MG63 (cell line): Measurements from ENCODE around the gene PASK. TPM values are rescaled to one million over a fixed set of nuclear protein-coding genes. Genes with fewer than 3 reads are reported as not detected.

ENCODE experiments used
- DNase-seq: peaks from one replicate; pipeline ENCODE4 v3.0.0-alpha.2; 2020
- H3K27me3 ChIP-seq: fragments of 250-450 bp; sonication (Bioruptor Pico); 2 replicates; pipeline ENCODE4 v1.5.1; 2020; ENCODE audit warnings: mild to moderate bottlenecking, moderate library complexity
- H3K36me3 ChIP-seq: fragments of 250-450 bp; sonication (Bioruptor Pico); 2 replicates; pipeline ENCODE4 v1.5.1; 2020; ENCODE audit warnings: mild to moderate bottlenecking, moderate library complexity
- H3K4me3 ChIP-seq: fragments of 250-450 bp; sonication (Bioruptor Pico); 2 replicates; pipeline ENCODE4 v1.5.1; 2020; ENCODE audit warnings: mild to moderate bottlenecking, moderate library complexity
- H3K9me3 ChIP-seq: fragments of 250-450 bp; sonication (Bioruptor Pico); 2 replicates; pipeline ENCODE4 v1.5.1; 2020; ENCODE audit warnings: mild to moderate bottlenecking, moderate library complexity
- total RNA-seq: library from RNA; depleted of rRNA; stranded (reverse); fragments of >200 nt; shearing (Covaris generic); gene quantifications from 2 replicates; pipeline ENCODE4 v1.2.3, GENCODE V29; 2014; ENCODE audit warnings: low replicate concordance

The PASK gene
- total RNA-seq, 1 experiment from 2014 or later, result 3.7 TPM

DNA sequence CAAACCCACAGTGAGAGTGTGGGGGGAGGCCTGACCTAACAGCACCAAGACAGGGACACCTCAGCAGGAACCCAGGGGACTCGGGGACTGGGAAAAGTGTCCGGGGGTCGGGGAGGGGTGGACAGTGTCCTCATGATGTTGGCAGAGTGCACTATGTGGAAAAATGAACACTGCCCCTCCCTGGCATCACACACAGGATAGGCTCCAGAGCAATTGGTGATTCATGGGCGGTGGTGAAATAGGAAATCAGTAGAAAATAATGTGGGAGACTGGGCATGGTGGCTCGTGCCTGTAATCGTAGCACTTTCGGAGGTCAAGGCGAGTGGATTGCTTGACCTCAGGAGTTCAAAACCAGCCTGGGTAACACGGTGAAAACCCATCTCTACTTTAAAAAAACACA, 35.6 kb upstream of the PASK start:
- no peaks in the 10 kb centered on the region for H3K9me3 ChIP-seq
- H3K36me3 ChIP-seq, result no peaks in the 10 kb centered on the region; the same call in 1 of the 2 replicates
- H3K4me3 ChIP-seq, result no peak overlapping the region
- no peaks in the 10 kb centered on the region for H3K27me3 ChIP-seq
- no peak for DNase-seq

DNA sequence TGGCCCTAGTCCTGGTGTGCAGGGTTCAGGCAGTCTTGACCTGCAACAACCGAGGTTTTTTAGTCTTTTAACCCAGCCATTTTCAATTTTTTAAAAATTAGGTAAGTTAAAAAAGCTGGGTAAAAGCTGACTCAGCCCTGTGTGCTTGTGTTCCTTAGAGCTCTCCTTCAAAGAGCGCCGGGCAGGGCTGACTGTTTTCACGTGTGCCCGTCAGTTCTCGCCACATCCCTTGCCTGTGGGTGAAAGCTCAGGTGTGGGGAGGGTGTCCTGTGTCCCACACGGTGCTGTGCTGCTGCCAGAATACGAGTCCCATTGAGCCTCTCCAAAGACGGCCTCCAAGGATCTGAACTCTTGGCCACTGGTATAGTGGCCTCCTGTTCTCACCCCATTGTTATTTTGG, 33.9 kb upstream of the PASK start:
- Histone ChIP-seq H3K9me3 (no peaks in the 10 kb centered on the region), H3K36me3 (peaks cover 2% of the 10 kb centered on the region; the same call in 1 of the 2 replicates), H3K27me3 (no peaks in the 10 kb centered on the region), H3K4me3 (no peak overlapping the region)
- no peak for DNase-seq

DNA sequence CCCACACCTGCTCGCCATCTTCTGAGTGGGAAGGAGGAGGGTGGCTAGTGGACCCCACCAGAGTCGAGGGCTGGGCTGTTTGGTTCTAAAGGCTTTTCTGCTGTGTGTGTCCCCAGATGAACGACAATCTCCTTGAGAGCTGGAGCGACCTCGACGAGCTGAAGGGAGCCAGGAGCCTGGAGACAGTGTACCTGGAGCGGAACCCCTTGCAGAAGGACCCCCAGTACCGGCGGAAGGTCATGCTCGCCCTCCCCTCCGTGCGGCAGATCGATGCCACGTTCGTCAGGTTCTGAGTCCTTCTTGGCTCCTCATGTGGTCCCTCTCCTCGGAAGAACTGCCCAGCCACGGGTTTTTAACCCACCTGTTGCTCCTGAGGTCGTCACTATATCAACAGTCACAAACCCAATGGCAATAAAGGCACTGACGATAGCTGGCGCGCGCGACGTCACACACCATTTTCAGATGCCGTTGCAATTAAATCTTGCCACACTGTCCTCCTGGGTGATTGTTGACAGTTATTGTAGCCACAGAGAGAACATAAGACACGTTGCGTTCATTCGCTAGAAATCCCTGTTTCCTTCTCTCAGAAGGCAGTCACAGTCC, 33.4 kb upstream of the PASK start:
- H3K36me3 ChIP-seq, result peaks cover 2% of the 10 kb centered on the region; the same call in 1 of the 2 replicates
- H3K27me3 ChIP-seq, result no peaks in the 10 kb centered on the region
- H3K4me3 ChIP-seq, result no peak overlapping the region
- no peaks in the 10 kb centered on the region for H3K9me3 ChIP-seq
- DNase-seq, result no peak

DNA sequence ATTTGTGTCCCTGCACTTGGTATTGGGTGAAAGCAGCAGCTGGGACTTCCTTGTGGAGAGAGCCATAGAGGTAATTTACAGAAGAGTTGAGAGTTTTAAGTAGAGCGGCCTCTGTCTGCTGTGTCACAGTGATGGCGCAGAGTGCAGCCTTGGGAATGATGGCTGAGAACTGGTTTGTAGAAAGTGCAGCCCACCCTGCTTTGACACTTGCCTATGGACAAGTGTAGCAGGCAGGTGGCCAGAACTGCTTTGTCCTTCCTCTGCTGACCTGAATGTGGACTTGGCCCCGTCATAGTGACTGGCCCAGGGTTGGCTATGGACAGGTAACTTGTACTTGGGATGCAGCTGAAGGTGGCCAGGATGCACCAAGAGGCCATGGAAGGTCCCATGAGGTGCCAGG, 32.9 kb upstream of the PASK start:
- H3K36me3 ChIP-seq, result peaks cover 2% of the 10 kb centered on the region; the same call in 1 of the 2 replicates
- H3K9me3 ChIP-seq, result no peaks in the 10 kb centered on the region
- no peak for DNase-seq
- H3K27me3 ChIP-seq, result no peaks in the 10 kb centered on the region
- H3K4me3 ChIP-seq, result no peak overlapping the region

DNA sequence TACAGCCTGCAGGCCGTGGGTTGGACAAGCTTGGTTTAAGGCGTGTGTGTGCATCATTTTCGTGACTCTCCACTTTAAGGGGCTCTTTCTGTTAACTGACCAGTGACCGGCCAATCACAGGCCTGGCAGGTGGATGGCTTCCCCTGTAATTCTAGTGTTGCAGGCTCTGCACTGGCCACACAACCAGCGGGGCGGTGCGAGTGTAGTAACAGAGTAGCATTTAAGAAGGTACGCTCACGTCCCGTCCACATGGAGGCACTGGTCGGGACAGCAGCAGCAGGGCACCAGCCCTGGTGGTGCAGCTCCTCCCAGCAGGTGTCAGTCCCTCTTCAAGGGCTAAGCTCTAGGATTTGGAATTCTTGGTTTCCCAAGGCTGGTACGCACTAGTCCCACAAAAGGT, 31.2 kb upstream of the PASK start:
- Histone ChIP-seq H3K4me3 (no peak overlapping the region), H3K27me3 (no peaks in the 10 kb centered on the region), H3K36me3 (peaks cover 2% of the 10 kb centered on the region; the same call in 1 of the 2 replicates), H3K9me3 (no peaks in the 10 kb centered on the region)
- DNase-seq, result no peak

DNA sequence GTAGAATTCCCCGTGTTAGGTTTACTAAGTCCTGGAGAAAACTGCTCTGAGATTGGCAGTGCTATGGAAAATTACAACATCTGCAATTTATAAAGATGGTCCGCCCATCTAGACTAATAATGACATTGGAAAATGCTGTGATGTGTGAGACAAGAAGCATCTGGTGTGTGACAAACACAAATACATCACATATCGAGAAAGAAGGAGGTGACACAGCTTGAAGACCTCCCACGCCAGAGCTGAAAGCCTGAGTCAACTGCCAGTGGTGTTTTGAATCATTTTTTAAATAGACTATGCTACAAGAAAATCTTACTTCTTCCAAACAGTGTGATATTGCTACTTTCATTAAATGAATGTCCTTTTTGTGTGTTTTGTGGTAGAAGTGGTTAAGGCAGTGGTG, 30.6 kb upstream of the PASK start:
- peaks cover 5% of the 10 kb centered on the region; the same call in 1 of the 2 replicates for H3K36me3 ChIP-seq
- no peak for DNase-seq
- H3K9me3 ChIP-seq, result no peaks in the 10 kb centered on the region
- H3K4me3 ChIP-seq, result no peak overlapping the region
- H3K27me3 ChIP-seq, result no peaks in the 10 kb centered on the region

DNA sequence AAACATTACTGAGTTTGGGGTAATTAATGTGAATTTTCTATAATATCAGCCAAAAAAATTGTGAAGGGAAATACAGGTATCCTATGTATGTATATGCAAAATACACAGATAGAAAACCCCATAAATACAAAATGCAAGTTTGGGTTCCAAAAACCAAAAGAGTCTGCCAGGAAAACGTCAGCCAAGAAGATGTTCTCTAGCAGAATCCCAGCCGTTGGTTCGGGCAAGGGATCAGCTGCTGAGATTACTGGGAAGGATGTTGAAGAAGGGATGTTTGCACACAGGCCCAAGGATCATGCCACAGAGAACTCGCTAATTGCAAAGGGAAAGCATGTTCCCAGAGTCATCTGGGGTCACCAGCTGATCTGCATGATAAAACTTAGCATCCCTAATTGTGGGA, 29.7 kb upstream of the PASK start:
- no peak overlapping the region for H3K4me3 ChIP-seq
- H3K27me3 ChIP-seq, result no peaks in the 10 kb centered on the region
- no peak for DNase-seq
- peaks cover 5% of the 10 kb centered on the region; the same call in 1 of the 2 replicates for H3K36me3 ChIP-seq
- no peaks in the 10 kb centered on the region for H3K9me3 ChIP-seq

DNA sequence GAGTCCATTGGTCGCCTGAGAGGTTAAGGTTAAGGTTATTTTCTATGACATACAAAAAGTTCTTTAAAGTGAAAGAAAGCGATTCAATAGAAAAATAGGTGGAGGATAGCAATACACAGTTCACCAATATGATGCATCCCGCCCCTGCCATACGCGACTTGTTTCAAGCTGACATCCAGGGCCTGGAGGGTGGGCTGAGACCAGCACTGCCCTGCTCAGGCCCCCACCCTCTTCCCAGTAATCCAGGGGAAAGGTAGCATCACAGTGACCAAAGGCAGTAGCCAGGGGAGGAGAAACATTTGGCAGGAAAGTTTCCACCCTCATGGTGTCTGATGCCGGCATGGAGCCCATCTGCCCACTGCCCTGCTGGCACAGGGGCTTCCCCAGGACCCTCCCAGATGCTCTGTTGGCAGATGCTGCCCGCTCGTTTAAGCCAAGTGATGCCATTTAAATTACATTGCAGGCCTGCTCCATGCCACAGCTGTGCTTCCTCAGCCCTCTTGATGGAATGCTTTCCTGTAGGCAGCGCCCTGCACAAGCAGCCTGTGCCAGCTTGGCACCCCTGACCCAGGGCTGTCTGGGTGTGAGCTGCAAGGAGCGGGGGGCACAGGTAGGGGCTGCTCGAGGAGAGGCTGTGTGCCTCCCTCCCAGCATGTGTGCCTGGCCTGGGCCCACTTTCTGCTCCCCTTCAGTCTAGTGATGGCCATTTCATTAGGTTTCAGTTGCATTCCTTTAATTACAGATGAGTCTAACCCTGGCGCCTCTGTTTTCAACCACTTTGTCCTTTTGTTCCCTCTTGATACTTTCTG, 28.5 kb upstream of the PASK start:
- no peak for DNase-seq
- no peaks in the 10 kb centered on the region for H3K9me3 ChIP-seq
- H3K27me3 ChIP-seq, result no peaks in the 10 kb centered on the region
- peaks cover 5% of the 10 kb centered on the region; the same call in 1 of the 2 replicates for H3K36me3 ChIP-seq
- no peak overlapping the region for H3K4me3 ChIP-seq

DNA sequence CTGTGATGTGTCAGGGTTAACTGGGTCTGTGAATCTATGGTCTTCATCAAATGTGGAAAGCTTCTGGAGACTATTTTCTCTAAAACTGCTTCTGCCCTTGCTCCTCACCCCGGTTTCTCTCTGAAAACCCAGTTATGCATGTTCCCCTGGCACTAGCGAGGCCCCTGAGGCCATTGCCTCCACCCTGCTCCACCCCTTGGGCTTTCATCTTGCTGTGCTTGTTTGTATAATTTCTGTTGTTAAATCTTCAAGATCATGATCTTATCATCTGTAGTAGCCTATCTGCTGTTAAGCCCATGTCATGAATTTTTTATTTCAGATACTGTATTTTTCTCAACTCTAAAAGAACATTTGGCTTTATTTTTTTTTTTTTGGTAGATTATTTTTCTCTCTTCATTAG, 24.3 kb upstream of the PASK start:
- peaks cover 29% of the 10 kb centered on the region for H3K36me3 ChIP-seq
- H3K27me3 ChIP-seq, result no peaks in the 10 kb centered on the region
- DNase-seq, result no peak
- peaks cover 11% of the 10 kb centered on the region for H3K9me3 ChIP-seq
- H3K4me3 ChIP-seq, result no peak overlapping the region

DNA sequence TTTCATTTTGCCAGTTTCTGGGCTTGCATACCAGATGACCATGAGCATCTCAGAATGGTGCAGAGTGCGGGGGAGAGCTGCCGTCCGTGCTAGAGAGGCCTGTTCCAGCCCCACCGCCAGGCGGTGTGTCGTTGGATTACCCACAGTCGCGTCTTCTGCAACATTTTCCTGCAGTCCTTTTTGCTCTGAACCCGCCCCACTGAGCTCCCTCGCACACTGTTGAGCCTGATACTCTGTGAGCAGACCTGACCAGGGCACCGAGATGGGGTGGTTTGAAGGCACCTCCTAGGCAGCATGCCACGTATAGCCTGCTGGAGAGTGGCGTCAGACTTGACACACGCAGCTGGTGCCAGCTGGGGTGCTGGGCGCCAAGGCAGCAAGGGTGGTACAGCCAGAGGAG, 19.1 kb upstream of the PASK start:
- DNase-seq, result no peak
- Histone ChIP-seq H3K27me3 (no peaks in the 10 kb centered on the region), H3K36me3 (peaks cover 48% of the 10 kb centered on the region)

DNA sequence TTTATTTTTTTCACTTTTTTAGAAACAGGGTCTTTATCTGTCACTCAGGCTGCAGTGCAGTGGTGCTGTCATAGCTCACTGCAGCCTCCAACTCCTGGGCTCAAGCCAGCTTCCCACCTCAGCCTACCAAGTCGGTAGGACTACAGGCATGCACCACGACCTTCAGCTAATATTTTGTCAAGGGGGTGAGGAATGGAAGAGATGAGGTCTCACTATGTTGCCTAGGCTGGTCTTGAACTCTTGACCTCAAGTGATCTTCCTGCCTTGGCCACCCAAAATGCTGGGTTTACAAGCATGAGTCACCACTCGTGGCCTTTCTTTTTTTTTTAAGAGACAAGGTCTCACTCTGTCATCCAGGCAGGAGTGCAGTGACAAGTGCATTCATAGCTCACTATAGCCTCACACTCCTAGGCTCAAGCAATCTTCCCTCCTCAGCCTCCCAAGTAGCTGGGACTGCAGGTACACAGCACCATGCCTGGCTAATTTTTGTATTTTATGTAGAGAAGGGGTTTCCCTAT, 14.4 kb upstream of the PASK start:
- H3K4me3 ChIP-seq, result no peak overlapping the region
- H3K27me3 ChIP-seq, result no peaks in the 10 kb centered on the region
- no peak for DNase-seq
- H3K36me3 ChIP-seq, result peaks cover 28% of the 10 kb centered on the region
- H3K9me3 ChIP-seq, result no peaks in the 10 kb centered on the region

More for the DNA sequence above, 19.1 kb upstream of the PASK start:
- Histone ChIP-seq H3K4me3 (no peak overlapping the region), H3K9me3 (peaks cover 11% of the 10 kb centered on the region)

DNA sequence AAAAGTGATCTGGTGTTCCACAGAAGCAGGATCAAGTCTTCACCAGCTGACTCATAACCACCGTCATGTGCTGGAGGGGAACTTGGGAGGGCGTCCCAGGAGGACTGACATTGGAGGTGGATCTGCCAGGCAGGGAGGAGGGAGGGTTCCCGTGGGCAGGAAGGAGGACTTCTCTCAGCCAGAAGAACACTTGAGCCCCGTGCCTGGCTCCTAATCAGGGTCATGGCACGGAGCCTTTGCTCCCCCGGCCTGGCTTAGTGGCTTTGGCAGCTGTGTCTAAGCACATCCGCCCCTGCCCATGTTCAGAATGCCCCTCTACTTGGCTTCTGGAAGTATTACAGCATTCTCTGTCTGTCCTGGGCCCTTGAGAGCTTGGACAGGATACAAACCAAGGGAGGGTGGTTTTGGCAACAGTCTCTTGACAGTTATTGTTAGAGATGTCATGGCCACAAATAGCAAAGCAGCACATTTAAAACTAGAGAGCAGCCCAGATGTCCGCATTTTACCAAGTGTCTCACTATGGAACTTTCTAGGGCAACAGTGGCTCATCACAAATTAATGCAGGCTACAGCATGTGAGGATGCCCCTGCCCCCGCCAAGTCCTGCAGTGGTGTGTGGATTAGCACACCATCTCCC, 12.5 kb upstream of the PASK start:
- Histone ChIP-seq H3K27me3 (no peaks in the 10 kb centered on the region), H3K36me3 (peaks cover 32% of the 10 kb centered on the region), H3K9me3 (no peaks in the 10 kb centered on the region), H3K4me3 (no peak overlapping the region)
- DNase-seq, result peak; percentile 99

DNA sequence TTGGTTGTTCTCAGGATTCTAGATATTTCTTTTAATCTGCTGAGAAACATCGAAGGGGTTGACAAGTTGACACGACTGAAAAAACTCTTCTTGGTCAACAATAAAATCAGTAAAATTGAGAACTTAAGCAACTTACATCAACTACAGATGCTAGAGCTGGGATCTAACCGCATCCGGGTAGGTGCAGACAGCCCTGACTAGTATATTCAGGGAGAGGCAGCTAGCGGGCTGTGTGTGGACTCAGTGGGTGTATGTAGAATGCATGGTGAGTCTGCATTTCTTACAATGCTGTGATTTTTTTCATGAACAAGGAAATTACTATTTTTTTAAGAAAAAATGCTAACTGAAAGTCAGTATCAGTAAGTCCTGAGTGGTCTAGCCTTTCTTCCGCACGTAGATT, 11.0 kb upstream of the PASK start:
- DNase-seq, result no peak
- Histone ChIP-seq H3K36me3 (peaks cover 28% of the 10 kb centered on the region), H3K4me3 (no peak overlapping the region), H3K27me3 (no peaks in the 10 kb centered on the region), H3K9me3 (no peaks in the 10 kb centered on the region)

DNA sequence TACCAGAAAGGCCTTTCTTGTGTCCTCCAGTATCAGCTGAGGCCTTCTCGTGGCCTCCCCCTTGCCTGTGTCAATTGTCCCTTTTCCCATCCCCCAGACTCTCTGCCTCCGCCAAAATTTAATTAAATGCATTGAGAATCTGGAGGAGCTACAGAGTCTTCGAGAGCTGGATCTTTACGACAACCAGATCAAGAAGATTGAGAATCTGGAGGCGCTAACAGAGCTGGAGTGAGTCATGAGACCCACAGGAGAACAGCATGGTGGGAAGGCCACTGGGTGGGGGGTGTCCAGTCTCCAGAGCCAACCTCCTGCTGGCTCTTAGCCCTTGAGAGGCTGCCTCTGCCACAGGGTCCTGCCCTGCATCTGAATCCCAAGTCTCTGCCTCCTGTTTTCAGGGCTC, 9.8 kb upstream of the PASK start:
- DNase-seq, result no peak
- peaks cover 25% of the 10 kb centered on the region for H3K36me3 ChIP-seq
- H3K27me3 ChIP-seq, result no peaks in the 10 kb centered on the region
- H3K4me3 ChIP-seq, result no peak overlapping the region
- no peaks in the 10 kb centered on the region for H3K9me3 ChIP-seq

DNA sequence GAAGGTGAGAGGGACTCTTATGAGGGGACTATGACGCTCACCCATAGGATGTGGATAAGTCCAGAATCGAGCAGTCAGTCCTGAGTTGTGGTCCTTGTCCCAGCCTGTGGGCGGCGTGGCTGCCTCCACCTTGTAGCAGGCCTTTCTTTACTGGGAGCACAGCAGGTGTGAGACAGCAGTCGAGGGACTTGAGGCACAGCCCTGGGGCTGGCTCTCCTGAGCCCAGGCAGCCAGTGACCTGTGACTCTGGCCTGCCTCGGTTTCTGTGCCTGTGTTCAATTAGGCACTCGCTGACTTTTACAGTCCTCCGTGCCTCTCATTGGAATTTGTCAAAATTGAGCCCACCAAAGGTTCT, 9.3 kb upstream of the PASK start:
- H3K4me3 ChIP-seq, result no peak overlapping the region
- no peaks in the 10 kb centered on the region for H3K9me3 ChIP-seq
- no peak for DNase-seq
- H3K36me3 ChIP-seq, result peaks cover 24% of the 10 kb centered on the region
- no peaks in the 10 kb centered on the region for H3K27me3 ChIP-seq

DNA sequence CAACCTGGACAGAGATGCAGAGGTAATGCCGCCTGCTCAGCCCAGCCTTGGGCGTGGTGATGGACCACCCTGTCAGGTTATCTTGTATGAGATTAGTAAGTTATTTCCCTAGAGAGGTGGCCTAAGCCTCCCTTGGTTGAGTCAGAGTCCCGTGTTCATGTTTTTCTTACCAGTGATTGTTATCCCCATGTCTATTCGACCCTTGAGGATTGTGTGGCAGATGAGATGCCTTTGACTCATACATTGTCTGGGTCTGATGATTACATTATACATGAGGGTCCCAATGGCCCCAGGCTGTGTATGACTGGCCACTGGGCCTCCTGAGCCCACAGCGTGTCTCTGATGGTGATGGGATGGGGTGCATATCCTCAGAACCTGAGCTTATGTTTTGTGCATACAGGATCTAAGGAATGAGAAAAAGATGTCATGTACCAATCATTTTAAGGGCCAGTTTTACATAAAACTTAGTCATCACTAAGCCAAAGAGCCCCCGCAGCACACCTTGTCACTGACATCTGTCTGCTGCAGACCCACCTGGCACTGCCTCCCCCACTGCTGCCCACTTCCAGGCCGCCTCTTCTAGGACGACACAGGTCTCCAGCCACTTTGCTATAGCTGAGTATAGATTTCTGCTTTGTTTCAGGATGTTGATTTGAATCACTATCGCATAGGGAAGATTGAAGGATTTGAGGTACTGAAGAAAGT, 8.7 kb upstream of the PASK start:
- no peaks in the 10 kb centered on the region for H3K9me3 ChIP-seq
- H3K4me3 ChIP-seq, result no peak overlapping the region
- peaks cover 21% of the 10 kb centered on the region for H3K36me3 ChIP-seq
- H3K27me3 ChIP-seq, result no peaks in the 10 kb centered on the region
- DNase-seq, result no peak

DNA sequence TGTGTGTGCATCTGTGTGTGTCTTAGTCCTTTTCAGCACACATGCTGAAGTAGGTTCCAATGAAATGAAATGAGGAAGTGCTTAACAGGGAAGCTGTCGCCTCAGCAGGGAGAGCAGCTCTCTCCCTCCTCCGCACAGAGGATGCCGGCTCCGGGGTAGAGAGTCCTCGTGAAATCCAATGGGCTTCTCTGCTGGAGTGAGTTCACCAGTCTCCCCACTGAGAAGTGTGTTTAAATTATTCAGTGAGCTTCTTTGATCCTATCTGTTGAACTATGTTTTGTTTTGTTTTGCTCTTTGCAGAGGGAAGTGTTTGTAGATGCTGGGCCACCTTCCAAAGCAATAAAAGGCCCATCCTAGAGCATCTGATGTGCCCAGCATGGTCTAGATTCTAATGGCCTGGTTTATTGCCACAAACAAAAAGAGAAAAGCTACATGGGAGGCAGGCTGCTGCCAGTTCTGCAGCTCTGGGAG, 7.7 kb upstream of the PASK start:
- H3K36me3 ChIP-seq, result peaks cover 23% of the 10 kb centered on the region
- H3K9me3 ChIP-seq, result no peaks in the 10 kb centered on the region
- no peaks in the 10 kb centered on the region for H3K27me3 ChIP-seq
- DNase-seq, result no peak
- no peak overlapping the region for H3K4me3 ChIP-seq
